Gastrocnemius medialis (tissue), 4 donors: ENCODE data around the gene CORO2B. TPM values are rescaled to one million over a fixed set of nuclear protein-coding genes. Genes with fewer than 3 reads are reported as not detected.

Source experiments
- ATAC-seq, 2 donors: fragments of 150-250 bp; one replicate each; pipeline ENCODE4 v1.9.1; 2016
- DNase-seq, 2 donors: peaks; one replicate each; pipeline ENCODE4 v3.0.0-alpha.2; 2019
- H3K27ac ChIP-seq, 4 donors: fragments of 200-600 bp; sonication (generic); 1 replicate in 1 of 4; 2 replicates in 3 of 4; pipeline ENCODE4 v1.5.1; 2016 to 2018; ENCODE audit warnings: mild to moderate bottlenecking in 2 of 4, moderate library complexity in 1 of 4
- H3K27me3 ChIP-seq, 3 donors: fragments of 200-600 bp; sonication (generic) in 2 of 3; 1 replicate in 1 of 3; 2 replicates in 2 of 3; pipeline versions ENCODE4 v1.5.1 to v1.6.0; 2016 to 2019; ENCODE audit warnings: mild to moderate bottlenecking in 1 of 3, moderate library complexity in 1 of 3
- H3K36me3 ChIP-seq, 2 donors: fragments of 200-600 bp; sonication (generic) in 1 of 2; one replicate each; pipeline ENCODE4 v1.5.1; 2017 to 2018
- H3K4me1 ChIP-seq, 2 donors: fragments of 200-600 bp; sonication (generic) in 1 of 2; one replicate each; pipeline ENCODE4 v1.5.1; 2016 to 2017; ENCODE audit warnings: mild to moderate bottlenecking in 2 of 2
- H3K4me3 ChIP-seq, 4 donors: fragments of 200-600 bp; sonication (generic) in 3 of 4; 1 replicate in 1 of 4; 2 replicates in 3 of 4; pipeline ENCODE4 v1.5.1; 2016 to 2019; ENCODE audit warnings: mild to moderate bottlenecking in 2 of 4
- H3K9me3 ChIP-seq, 3 donors: fragments of 200-600 bp; sonication (generic) in 2 of 3; 1 replicate in 1 of 3; 2 replicates in 2 of 3; pipeline ENCODE4 v1.5.1; 2016 to 2019
- CTCF ChIP-seq, 5 experiments: fragments of 450-650 bp in 3 of 5; fragments of 200-600 bp in 2 of 5; sonication (generic) in 2 of 5; IDR thresholded peaks in 4 of 5; conservative IDR thresholded peaks in 1 of 5; 1 replicate in 4 of 5; 2 replicates in 1 of 5; pipeline ENCODE4 v1.5.1; 2016 to 2019; ENCODE audit warnings: antibody characterized with exemption in 5 of 5, mild to moderate bottlenecking in 3 of 5, moderate library complexity in 3 of 5
- POLR2A ChIP-seq, 2 donors: fragments of 450-650 bp; IDR thresholded peaks; one replicate each; pipeline ENCODE4 v1.6.1; 2017; ENCODE audit warnings: antibody characterized with exemption in 2 of 2, mild to moderate bottlenecking in 2 of 2, moderate library complexity in 2 of 2
- in situ Hi-C, 4 donors: fragments of 200-750 bp; cut with MboI; loops; one replicate each; pipeline versions ENCODE4 v1.15.0 to v1.8.0; 2017; ENCODE audit warnings: low sequenced_read_pairs in 4 of 4
- intact Hi-C: fragments of 100-400 bp; cut with DNase I; formaldehyde crosslinking; loops from one replicate; pipeline ENCODE4 v1.15.1; 2023; ENCODE audit warnings: low total_unique reads
- total RNA-seq, 4 donors: library from RNA; depleted of rRNA; stranded (reverse); fragments of >200 nt; gene quantifications; one replicate each; pipeline versions ENCODE4 v1.1.0 to v1.2.3, GENCODE V29; 2016

The CORO2B gene
- total RNA-seq, 4 donors from 2014 or later, result 1.5 to 2.2 (median 1.8) TPM

- DNase-seq (no peak), ATAC-seq (no peak)
- Histone ChIP-seq H3K27ac (no peak overlapping the region), H3K4me3 (no peak overlapping the region), H3K9me3 (no peaks in the 10 kb centered on the region), H3K36me3 (no peaks in the 10 kb centered on the region), H3K27me3 (no peaks in the 10 kb centered on the region), H3K4me1 (peaks cover 0 to 3% of the 10 kb centered on the region in 2 donors)
- in situ Hi-C loops (no loop called here), intact Hi-C loops (no loop called here)
- TF ChIP-seq CTCF (IDR thresholded peaks at IDR 0.05 in 4 of 5, conservative IDR thresholded peaks at IDR 0.05 in 1 of 5) (no peak), POLR2A (IDR thresholded peaks at IDR 0.05) (no peak)
These were observed 189.0 kb downstream of the CORO2B start for GRCh38 chr15:68767833-68768232.

- intact Hi-C loops (no loop called here), in situ Hi-C loops (no loop called here)
- TF ChIP-seq POLR2A (IDR thresholded peaks at IDR 0.05) (no peak), CTCF (IDR thresholded peaks at IDR 0.05 in 4 of 5, conservative IDR thresholded peaks at IDR 0.05 in 1 of 5) (no peak)
- ATAC-seq (no peak), DNase-seq (no peak)
- H3K4me1 ChIP-seq, result peaks cover 0 to 3% of the 10 kb centered on the region in 2 donors
- H3K36me3 ChIP-seq, result no peaks in the 10 kb centered on the region
- H3K27ac ChIP-seq, result no peak overlapping the region
- no peaks in the 10 kb centered on the region for H3K27me3 ChIP-seq
- H3K4me3 ChIP-seq, result no peak overlapping the region
- no peaks in the 10 kb centered on the region for H3K9me3 ChIP-seq
These were observed 189.5 kb downstream of the CORO2B start for GRCh38 chr15:68768321-68768720.

- Histone ChIP-seq H3K4me1 (peaks cover 0 to 3% of the 10 kb centered on the region in 2 donors), H3K27ac (no peak overlapping the region), H3K4me3 (no peak overlapping the region), H3K36me3 (no peaks in the 10 kb centered on the region), H3K9me3 (no peaks in the 10 kb centered on the region), H3K27me3 (no peaks in the 10 kb centered on the region)
- ATAC-seq (no peak), DNase-seq (no peak)
- no peak for TF ChIP-seq CTCF (IDR thresholded peaks at IDR 0.05 in 4 of 5, conservative IDR thresholded peaks at IDR 0.05 in 1 of 5)
- TF ChIP-seq POLR2A (IDR thresholded peaks at IDR 0.05), result no peak
- in situ Hi-C loops (no loop called here), intact Hi-C loops (no loop called here)
These were observed 190.9 kb downstream of the CORO2B start for GRCh38 chr15:68769702-68770101.

- Histone ChIP-seq H3K27ac (no peak overlapping the region), H3K27me3 (no peaks in the 10 kb centered on the region), H3K4me3 (no peak overlapping the region), H3K36me3 (no peaks in the 10 kb centered on the region), H3K9me3 (no peaks in the 10 kb centered on the region), H3K4me1 (peaks cover 3 to 5% of the 10 kb centered on the region in 2 donors)
- no peak for DNase-seq
- in situ Hi-C loops (no loop called here), intact Hi-C loops (no loop called here)
- no peak for ATAC-seq
- TF ChIP-seq CTCF (IDR thresholded peaks at IDR 0.05 in 4 of 5, conservative IDR thresholded peaks at IDR 0.05 in 1 of 5) (no peak), POLR2A (IDR thresholded peaks at IDR 0.05) (no peak)
These were observed 191.4 kb downstream of the CORO2B start for GRCh38 chr15:68770216-68770615.

GRCh38 chr15:68773036-68773435 lies 194.2 kb downstream of the CORO2B start:
- no peak overlapping the region for H3K27ac ChIP-seq
- H3K27me3 ChIP-seq, result no peaks in the 10 kb centered on the region
- H3K4me1 ChIP-seq, result peaks cover 0 to 10% of the 10 kb centered on the region in 2 donors
- no peaks in the 10 kb centered on the region for H3K36me3 ChIP-seq
- H3K4me3 ChIP-seq, result no peak overlapping the region
- in situ Hi-C loops, result no loop called here
- TF ChIP-seq CTCF (IDR thresholded peaks at IDR 0.05 in 4 of 5, conservative IDR thresholded peaks at IDR 0.05 in 1 of 5) (no peak), POLR2A (IDR thresholded peaks at IDR 0.05) (no peak)
- H3K9me3 ChIP-seq, result no peaks in the 10 kb centered on the region
- ATAC-seq, result no peak
- no peak for DNase-seq
- intact Hi-C loops, result no loop called here
